Measurements from ENCODE around the gene DNHD1. TPM values are rescaled to one million over a fixed set of nuclear protein-coding genes. Genes with fewer than 3 reads are reported as not detected.

The DNHD1 gene
- total and polyA plus RNA-seq, 9 of the 15 experiments (the other 6 are each of a cell fraction or from before 2014, with no cell fraction given), result 0.82 to 9.7 (median 3.8) TPM

GRCh38 chr11:6619004-6619745 lies 122.1 kb downstream of the DNHD1 start, which contains the start of gene TPP1 (continued):
- TF ChIP-seq TRIM25 (IDR thresholded peaks at IDR 0.05; ENCODE audit: borderline replicate concordance) (no peak), TCF7L2 (IDR thresholded peaks at IDR 0.05; ENCODE audit: low read depth, low read length) (no peak), SNIP1 (IDR thresholded peaks at IDR 0.05; ENCODE audit: low read depth) (no peak), CBFB (CRISPR knock-in tag; IDR thresholded peaks at IDR 0.05) (0 out of 2 replicates have a peak, but pooled peaks have one; percentile 4), KLF16 (IDR thresholded peaks at IDR 0.05) (no peak), ZKSCAN8 (CRISPR knock-in tag; IDR thresholded peaks at IDR 0.05) (no peak), RAD51 (IDR thresholded peaks at IDR 0.05; ENCODE audit: borderline replicate concordance, low read depth) (peak; percentile 99), ZNF140 (CRISPR knock-in tag; IDR thresholded peaks at IDR 0.05) (no peak), PBX2 (CRISPR knock-in tag; IDR thresholded peaks at IDR 0.05; ENCODE audit: low read depth) (no peak), PBX2 (tag; conservative IDR thresholded peaks at IDR 0.05; ENCODE audit: low read depth) (no peak), ZNF449 (CRISPR knock-in tag; IDR thresholded peaks at IDR 0.05) (no peak), DNMT1 (IDR thresholded peaks at IDR 0.05) (no peak), ZNF655 (CRISPR knock-in tag; IDR thresholded peaks at IDR 0.05) (no peak), DMBX1 (CRISPR knock-in tag; IDR thresholded peaks at IDR 0.05; ENCODE audit: borderline replicate concordance) (no peak), RBM14 (IDR thresholded peaks at IDR 0.05; ENCODE audit: borderline replicate concordance, insufficient read depth, low read depth, low read length) (no peak), POLR2AphosphoS5 (IDR thresholded peaks at IDR 0.05; ENCODE audit: control insufficient read depth, insufficient read depth, low read depth, low read length) (peak; percentile 32; the same call in 1 of the 2 replicates), CREB3L1 (IDR thresholded peaks at IDR 0.05; ENCODE audit: borderline replicate concordance, low read depth) (no peak), STAT5A (IDR thresholded peaks at IDR 0.05; ENCODE audit: borderline replicate concordance, low read length) (no peak)
